ENCODE measurements around the gene MCOLN3. TPM values are rescaled to one million over a fixed set of nuclear protein-coding genes. Genes with fewer than 3 reads are reported as not detected.
A peak's percentile ranks its signal among the peaks of the same experiment; 100 is the strongest.

Gene MCOLN3
- total RNA-seq, 1 donor from 2014 or later, result 0.09 TPM

- peak; percentile 9 for DNase-seq (ENCODE audit: low read depth, low spot score)
- H3K36me3 Mint-ChIP-seq (ENCODE audit: low read depth), result no peaks in the 10 kb centered on the region
Observed at GRCh38 chr1:85047472-85048295, 616 bp downstream of the MCOLN3 start.

DNA sequence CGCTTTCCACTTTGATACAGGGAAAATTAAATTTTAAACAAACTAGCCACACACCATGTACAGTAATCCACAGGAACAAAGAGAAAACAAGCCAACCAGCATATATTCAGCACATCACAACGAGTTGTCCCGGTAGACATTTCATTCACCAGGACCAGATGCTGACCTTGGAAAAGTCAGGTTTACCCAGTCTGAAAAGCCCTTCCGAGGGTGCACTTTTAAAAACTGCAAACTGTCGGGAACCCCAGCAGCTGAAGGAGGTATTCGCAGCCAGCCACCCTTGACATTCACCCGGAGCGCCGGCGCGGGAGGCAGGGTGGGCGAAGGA lies 1.2 kb downstream of the MCOLN3 start:
- H3K36me3 Mint-ChIP-seq (ENCODE audit: low read depth), result no peaks in the 10 kb centered on the region
- peaks cover 88% of the 10 kb centered on the region for H3K27me3 Mint-ChIP-seq (ENCODE audit: low read depth)
- no peak for DNase-seq (ENCODE audit: low read depth, low spot score)
- TF ChIP-seq, protein P1, sequence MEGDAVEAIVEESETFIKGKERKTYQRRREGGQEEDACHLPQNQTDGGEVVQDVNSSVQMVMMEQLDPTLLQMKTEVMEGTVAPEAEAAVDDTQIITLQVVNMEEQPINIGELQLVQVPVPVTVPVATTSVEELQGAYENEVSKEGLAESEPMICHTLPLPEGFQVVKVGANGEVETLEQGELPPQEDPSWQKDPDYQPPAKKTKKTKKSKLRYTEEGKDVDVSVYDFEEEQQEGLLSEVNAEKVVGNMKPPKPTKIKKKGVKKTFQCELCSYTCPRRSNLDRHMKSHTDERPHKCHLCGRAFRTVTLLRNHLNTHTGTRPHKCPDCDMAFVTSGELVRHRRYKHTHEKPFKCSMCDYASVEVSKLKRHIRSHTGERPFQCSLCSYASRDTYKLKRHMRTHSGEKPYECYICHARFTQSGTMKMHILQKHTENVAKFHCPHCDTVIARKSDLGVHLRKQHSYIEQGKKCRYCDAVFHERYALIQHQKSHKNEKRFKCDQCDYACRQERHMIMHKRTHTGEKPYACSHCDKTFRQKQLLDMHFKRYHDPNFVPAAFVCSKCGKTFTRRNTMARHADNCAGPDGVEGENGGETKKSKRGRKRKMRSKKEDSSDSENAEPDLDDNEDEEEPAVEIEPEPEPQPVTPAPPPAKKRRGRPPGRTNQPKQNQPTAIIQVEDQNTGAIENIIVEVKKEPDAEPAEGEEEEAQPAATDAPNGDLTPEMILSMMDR (conservative IDR thresholded peaks at IDR 0.05), result no peak
- no peaks in the 10 kb centered on the region for H3K9me3 Mint-ChIP-seq
- H3K27ac Mint-ChIP-seq (ENCODE audit: unreplicated experiment), result no peak overlapping the region
- H3K4me3 Mint-ChIP-seq, result peak overlapping the region; percentile 60
- peaks cover 5% of the 10 kb centered on the region for H3K4me1 Mint-ChIP-seq

More at GRCh38 chr1:85047472-85048295, 616 bp downstream of the MCOLN3 start:
- Mint-ChIP-seq H3K4me3 (peak overlapping the region; percentile 57), H3K27me3 (ENCODE audit: low read depth) (peaks cover 82% of the 10 kb centered on the region), H3K4me1 (peaks cover 5% of the 10 kb centered on the region), H3K27ac (ENCODE audit: unreplicated experiment) (no peak overlapping the region), H3K9me3 (no peaks in the 10 kb centered on the region)
- TF ChIP-seq, protein P1 (conservative IDR thresholded peaks at IDR 0.05), result no peak

DNA sequence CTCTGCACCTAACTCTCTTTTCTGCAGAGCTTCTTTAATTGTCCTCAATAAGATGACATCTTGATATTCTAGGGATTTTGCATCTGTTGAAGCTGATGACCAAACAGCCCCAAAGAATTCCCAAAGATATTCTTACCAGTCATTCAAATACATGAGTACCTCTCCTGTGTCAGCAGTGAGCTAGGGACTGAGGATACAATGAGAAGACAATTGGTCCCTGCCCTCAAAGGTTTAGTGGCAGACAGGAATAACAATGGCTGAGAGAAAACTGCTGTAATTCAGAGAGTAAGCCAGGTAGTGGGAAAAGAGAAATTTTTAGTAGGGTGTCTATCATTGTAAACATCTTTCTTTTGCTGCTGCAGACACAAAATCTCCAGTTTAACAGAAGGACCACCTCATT lies 5.9 kb downstream of the MCOLN3 start:
- Mint-ChIP-seq H3K36me3 (ENCODE audit: low read depth) (no peaks in the 10 kb centered on the region), H3K27ac (ENCODE audit: unreplicated experiment) (no peak overlapping the region), H3K4me3 (no peak overlapping the region), H3K4me1 (peaks cover 5% of the 10 kb centered on the region), H3K9me3 (no peaks in the 10 kb centered on the region), H3K27me3 (ENCODE audit: low read depth) (peaks cover 66% of the 10 kb centered on the region)
- TF ChIP-seq, protein P1 (conservative IDR thresholded peaks at IDR 0.05), result no peak
- DNase-seq (ENCODE audit: low read depth, low spot score), result no peak

DNA sequence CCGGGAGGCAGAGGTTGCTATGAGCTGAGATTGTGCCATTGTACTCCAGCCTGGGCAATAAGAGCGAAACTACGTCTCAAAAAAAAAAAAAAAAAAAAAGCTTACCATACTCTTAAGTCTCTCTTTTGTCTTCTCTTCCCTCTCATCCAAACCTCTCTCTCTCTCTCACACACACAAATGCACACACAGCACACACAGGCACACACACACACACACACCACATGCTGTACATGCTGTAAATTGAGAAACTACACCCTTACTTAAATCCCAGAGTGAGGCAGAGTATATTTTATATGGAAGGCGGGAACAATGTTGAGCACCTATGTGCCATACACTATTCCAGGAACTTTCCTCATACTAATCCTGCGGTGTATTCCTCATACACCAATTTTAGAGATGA lies 6.5 kb downstream of the MCOLN3 start:
- H3K9me3 Mint-ChIP-seq, result no peaks in the 10 kb centered on the region
- no peak overlapping the region for H3K4me3 Mint-ChIP-seq
- TF ChIP-seq, protein P1 (conservative IDR thresholded peaks at IDR 0.05), result no peak
- H3K27me3 Mint-ChIP-seq (ENCODE audit: low read depth), result peaks cover 59% of the 10 kb centered on the region
- peaks cover under 1% of the 10 kb centered on the region for H3K4me1 Mint-ChIP-seq
- H3K36me3 Mint-ChIP-seq (ENCODE audit: low read depth), result no peaks in the 10 kb centered on the region
- H3K27ac Mint-ChIP-seq (ENCODE audit: unreplicated experiment), result no peak overlapping the region
- no peak for DNase-seq (ENCODE audit: low read depth, low spot score)

DNA sequence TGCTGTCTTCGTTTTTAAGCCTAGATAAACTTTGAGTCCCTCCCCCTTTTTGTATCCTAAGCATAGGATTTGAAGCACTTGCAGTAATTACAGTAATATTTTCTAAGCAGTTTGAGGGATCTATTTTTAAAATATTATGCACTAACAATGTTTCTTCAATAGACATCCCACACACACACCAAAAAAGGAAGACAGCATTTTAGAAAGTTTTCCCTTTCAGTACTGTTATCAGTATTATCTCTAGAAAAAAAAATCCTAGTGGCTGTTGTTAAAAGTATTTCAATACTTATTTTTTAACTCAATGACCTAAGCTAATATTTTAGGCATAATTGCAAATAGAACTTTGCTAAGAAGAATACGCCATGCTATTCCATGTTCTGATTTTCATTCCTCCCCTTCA lies 15.1 kb downstream of the MCOLN3 start:
- Mint-ChIP-seq H3K4me3 (no peak overlapping the region), H3K9me3 (no peaks in the 10 kb centered on the region), H3K36me3 (ENCODE audit: low read depth) (no peaks in the 10 kb centered on the region), H3K27ac (ENCODE audit: unreplicated experiment) (no peak overlapping the region), H3K27me3 (ENCODE audit: low read depth) (peaks cover 13% of the 10 kb centered on the region), H3K4me1 (no peaks in the 10 kb centered on the region)
- TF ChIP-seq, protein P1 (conservative IDR thresholded peaks at IDR 0.05), result no peak
- DNase-seq (ENCODE audit: low read depth, low spot score), result no peak
